ENCODE results near the gene OR2A42. TPM values are rescaled to one million over a fixed set of nuclear protein-coding genes. Genes with fewer than 3 reads are reported as not detected.
"Not testable (repeated sequence)": the region's sequence is repeated elsewhere in the genome, so short reads cannot be mapped to it uniquely, and the experiment has no call there.

OR2A42 gene
- total and polyA plus RNA-seq, 2 donors (not counting 3 experiments of a cell fraction or from before 2014, with no cell fraction given): not detected

DNA sequence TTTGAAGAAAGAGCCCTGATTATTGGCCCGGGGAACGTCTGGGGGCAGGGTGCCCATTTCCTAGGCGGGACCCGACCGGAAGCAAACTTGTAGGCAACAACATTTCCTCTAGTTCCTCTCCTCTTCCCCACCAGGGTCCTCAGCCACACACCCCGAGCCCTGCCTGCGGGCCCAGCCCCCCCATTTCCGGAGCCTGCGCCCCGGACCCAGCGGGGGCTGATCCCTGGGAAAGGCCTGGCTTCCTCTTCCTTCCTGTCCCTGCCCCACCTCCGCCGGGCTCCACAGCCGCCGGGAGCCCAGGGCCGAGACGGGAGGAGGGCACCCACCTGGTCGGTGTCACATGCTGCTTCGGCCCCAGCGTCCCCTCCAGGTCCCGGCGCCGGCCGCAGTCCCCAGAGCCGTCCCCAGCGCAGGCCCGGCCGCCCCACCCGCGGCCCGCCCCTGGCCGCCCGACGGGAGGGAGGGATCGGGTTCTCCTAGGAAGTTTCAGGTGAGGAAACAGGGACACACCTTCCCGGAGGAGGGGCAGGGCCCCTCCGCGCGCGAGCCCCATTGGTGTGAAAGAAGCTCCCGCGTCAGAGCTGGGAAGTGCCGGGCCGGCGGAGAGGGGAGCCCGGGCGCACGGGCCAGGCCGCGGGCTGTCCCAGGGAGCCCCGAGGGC is 44.1 kb downstream of the OR2A42 start, which contains the start of gene ARHGEF35:
Gene ARHGEF35 (minus strand): TSS at position 622 of the 661 bp plus-strand sequence. CDS start 7,450 bp downstream, outside the sequence.
- BruUV-seq (replicated peaks); H3K36me3 ChIP-seq (ENCODE audit: control insufficient read depth in 2 of 2, extremely low read depth in 1 of 2, insufficient read depth in 2 of 2, low read length in 2 of 2); H3K4me2 ChIP-seq (ENCODE audit: insufficient read depth, low read length); H4K20me1 ChIP-seq (replicated peaks; ENCODE audit: control insufficient read depth, extremely low read depth, insufficient read depth, low read length); POLR2A ChIA-PET; H3K27ac ChIP-seq (ENCODE audit: insufficient read depth, low read depth, low read length); DNase-seq (ENCODE audit: low read depth, low spot score); H3K4me3 ChIP-seq (replicated peaks in 1 of 3; ENCODE audit: insufficient read depth in 1 of 3, low read depth in 1 of 3, low read length in 3 of 3); H3K79me2 ChIP-seq (ENCODE audit: control insufficient read depth, insufficient read depth, low read length); H3K9me3 ChIP-seq (replicated peaks; ENCODE audit: control insufficient read depth, insufficient read depth, low read length); H3K9ac ChIP-seq (replicated peaks; ENCODE audit: extremely low read depth, insufficient read depth, low read length); H2AFZ ChIP-seq (ENCODE audit: low read depth, low read length); intact Hi-C loops (cut with micrococcal nuclease); FAIRE-seq; H3K9me1 ChIP-seq (replicated peaks; ENCODE audit: control insufficient read depth, extremely low read depth, insufficient read depth, low read length); dilution Hi-C loops (cut with MboI; ENCODE audit: extremely low pct_ligation_motif_present, low sequenced_read_pairs); H3K27me3 ChIP-seq (ENCODE audit: control insufficient read depth in 2 of 2, insufficient read depth in 2 of 2, low read length in 2 of 2); CTCF ChIA-PET; H3K4me1 ChIP-seq (ENCODE audit: control insufficient read depth, extremely low read depth, insufficient read depth, low read length): not testable (repeated sequence)

GRCh38 chr7:144194453-144194852 is 45.0 kb downstream of the OR2A42 start:
- CTCF ChIA-PET; H4K20me1 ChIP-seq (replicated peaks; ENCODE audit: control insufficient read depth, extremely low read depth, insufficient read depth, low read length); dilution Hi-C loops (cut with MboI; ENCODE audit: extremely low pct_ligation_motif_present, low sequenced_read_pairs); H3K9me3 ChIP-seq (replicated peaks; ENCODE audit: control insufficient read depth, insufficient read depth, low read length); H2AFZ ChIP-seq (ENCODE audit: low read depth, low read length); H3K36me3 ChIP-seq (ENCODE audit: control insufficient read depth in 2 of 2, extremely low read depth in 1 of 2, insufficient read depth in 2 of 2, low read length in 2 of 2); BruUV-seq (replicated peaks); intact Hi-C loops (cut with micrococcal nuclease); DNase-seq (ENCODE audit: low read depth, low spot score); H3K4me2 ChIP-seq (ENCODE audit: insufficient read depth, low read length); H3K79me2 ChIP-seq (ENCODE audit: control insufficient read depth, insufficient read depth, low read length); H3K9me1 ChIP-seq (replicated peaks; ENCODE audit: control insufficient read depth, extremely low read depth, insufficient read depth, low read length); H3K9ac ChIP-seq (replicated peaks; ENCODE audit: extremely low read depth, insufficient read depth, low read length); H3K4me1 ChIP-seq (ENCODE audit: control insufficient read depth, extremely low read depth, insufficient read depth, low read length); H3K4me3 ChIP-seq (replicated peaks in 1 of 3; ENCODE audit: insufficient read depth in 1 of 3, low read depth in 1 of 3, low read length in 3 of 3); FAIRE-seq; H3K27ac ChIP-seq (ENCODE audit: insufficient read depth, low read depth, low read length); H3K27me3 ChIP-seq (ENCODE audit: control insufficient read depth in 2 of 2, insufficient read depth in 2 of 2, low read length in 2 of 2); POLR2A ChIA-PET: not testable (repeated sequence)

- CTCF ChIA-PET; POLR2A ChIA-PET; intact Hi-C loops (cut with micrococcal nuclease); H3K4me2 ChIP-seq (ENCODE audit: insufficient read depth, low read length); dilution Hi-C loops (cut with MboI; ENCODE audit: extremely low pct_ligation_motif_present, low sequenced_read_pairs); DNase-seq (ENCODE audit: low read depth, low spot score); H3K9me1 ChIP-seq (replicated peaks; ENCODE audit: control insufficient read depth, extremely low read depth, insufficient read depth, low read length); H4K20me1 ChIP-seq (replicated peaks; ENCODE audit: control insufficient read depth, extremely low read depth, insufficient read depth, low read length); FAIRE-seq; H3K4me3 ChIP-seq (replicated peaks in 1 of 3; ENCODE audit: insufficient read depth in 1 of 3, low read depth in 1 of 3, low read length in 3 of 3); H3K36me3 ChIP-seq (ENCODE audit: control insufficient read depth in 2 of 2, extremely low read depth in 1 of 2, insufficient read depth in 2 of 2, low read length in 2 of 2); H2AFZ ChIP-seq (ENCODE audit: low read depth, low read length); H3K79me2 ChIP-seq (ENCODE audit: control insufficient read depth, insufficient read depth, low read length); H3K4me1 ChIP-seq (ENCODE audit: control insufficient read depth, extremely low read depth, insufficient read depth, low read length); H3K9ac ChIP-seq (replicated peaks; ENCODE audit: extremely low read depth, insufficient read depth, low read length); H3K9me3 ChIP-seq (replicated peaks; ENCODE audit: control insufficient read depth, insufficient read depth, low read length); H3K27ac ChIP-seq (ENCODE audit: insufficient read depth, low read depth, low read length); BruUV-seq (replicated peaks); H3K27me3 ChIP-seq (ENCODE audit: control insufficient read depth in 2 of 2, insufficient read depth in 2 of 2, low read length in 2 of 2): not testable (repeated sequence)
Measured at GRCh38 chr7:144193782-144194181, 45.6 kb downstream of the OR2A42 start.

GRCh38 chr7:144188578-144189171 is 50.7 kb downstream of the OR2A42 start:
- H4K20me1 ChIP-seq (replicated peaks; ENCODE audit: control insufficient read depth, extremely low read depth, insufficient read depth, low read length); FAIRE-seq; H3K9me3 ChIP-seq (replicated peaks; ENCODE audit: control insufficient read depth, insufficient read depth, low read length); H3K4me2 ChIP-seq (ENCODE audit: insufficient read depth, low read length); H3K27me3 ChIP-seq (ENCODE audit: control insufficient read depth in 2 of 2, insufficient read depth in 2 of 2, low read length in 2 of 2); H3K36me3 ChIP-seq (ENCODE audit: control insufficient read depth in 2 of 2, extremely low read depth in 1 of 2, insufficient read depth in 2 of 2, low read length in 2 of 2); DNase-seq (ENCODE audit: low read depth, low spot score); H3K79me2 ChIP-seq (ENCODE audit: control insufficient read depth, insufficient read depth, low read length); H3K4me3 ChIP-seq (replicated peaks in 1 of 3; ENCODE audit: insufficient read depth in 1 of 3, low read depth in 1 of 3, low read length in 3 of 3); H3K9ac ChIP-seq (replicated peaks; ENCODE audit: extremely low read depth, insufficient read depth, low read length); H3K4me1 ChIP-seq (ENCODE audit: control insufficient read depth, extremely low read depth, insufficient read depth, low read length); BruUV-seq (replicated peaks); CTCF ChIA-PET; H2AFZ ChIP-seq (ENCODE audit: low read depth, low read length); intact Hi-C loops (cut with micrococcal nuclease); H3K9me1 ChIP-seq (replicated peaks; ENCODE audit: control insufficient read depth, extremely low read depth, insufficient read depth, low read length); POLR2A ChIA-PET; H3K27ac ChIP-seq (ENCODE audit: insufficient read depth, low read depth, low read length); dilution Hi-C loops (cut with MboI; ENCODE audit: extremely low pct_ligation_motif_present, low sequenced_read_pairs): not testable (repeated sequence)

Data from endothelial cell of umbilical vein (primary cell).